Stimulated activated CD8-positive, alpha-beta memory T cell treated with anti-CD3 and anti-CD28 coated beads, Interleukin-4, amount 100 ng/mL, for 1 hour (primary cell): ENCODE results near the gene SPAG8.

Source experiments
- DNase-seq, 2 donors: peaks; one replicate each; pipeline ENCODE4 v3.0.0-alpha.2; 2020; ENCODE audit warnings: low read depth in 2 of 2, low spot score in 1 of 2

SPAG8 gene, protein sequence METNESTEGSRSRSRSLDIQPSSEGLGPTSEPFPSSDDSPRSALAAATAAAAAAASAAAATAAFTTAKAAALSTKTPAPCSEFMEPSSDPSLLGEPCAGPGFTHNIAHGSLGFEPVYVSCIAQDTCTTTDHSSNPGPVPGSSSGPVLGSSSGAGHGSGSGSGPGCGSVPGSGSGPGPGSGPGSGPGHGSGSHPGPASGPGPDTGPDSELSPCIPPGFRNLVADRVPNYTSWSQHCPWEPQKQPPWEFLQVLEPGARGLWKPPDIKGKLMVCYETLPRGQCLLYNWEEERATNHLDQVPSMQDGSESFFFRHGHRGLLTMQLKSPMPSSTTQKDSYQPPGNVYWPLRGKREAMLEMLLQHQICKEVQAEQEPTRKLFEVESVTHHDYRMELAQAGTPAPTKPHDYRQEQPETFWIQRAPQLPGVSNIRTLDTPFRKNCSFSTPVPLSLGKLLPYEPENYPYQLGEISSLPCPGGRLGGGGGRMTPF

GRCh38 chr9:35812025-35812602, at the start of gene SPAG8:
Gene SPAG8 (minus strand): TSS chr9:35812262. CDS start chr9:35812147, 115 bp downstream.
- peak; percentile 83 to 92 for DNase-seq

DNA sequence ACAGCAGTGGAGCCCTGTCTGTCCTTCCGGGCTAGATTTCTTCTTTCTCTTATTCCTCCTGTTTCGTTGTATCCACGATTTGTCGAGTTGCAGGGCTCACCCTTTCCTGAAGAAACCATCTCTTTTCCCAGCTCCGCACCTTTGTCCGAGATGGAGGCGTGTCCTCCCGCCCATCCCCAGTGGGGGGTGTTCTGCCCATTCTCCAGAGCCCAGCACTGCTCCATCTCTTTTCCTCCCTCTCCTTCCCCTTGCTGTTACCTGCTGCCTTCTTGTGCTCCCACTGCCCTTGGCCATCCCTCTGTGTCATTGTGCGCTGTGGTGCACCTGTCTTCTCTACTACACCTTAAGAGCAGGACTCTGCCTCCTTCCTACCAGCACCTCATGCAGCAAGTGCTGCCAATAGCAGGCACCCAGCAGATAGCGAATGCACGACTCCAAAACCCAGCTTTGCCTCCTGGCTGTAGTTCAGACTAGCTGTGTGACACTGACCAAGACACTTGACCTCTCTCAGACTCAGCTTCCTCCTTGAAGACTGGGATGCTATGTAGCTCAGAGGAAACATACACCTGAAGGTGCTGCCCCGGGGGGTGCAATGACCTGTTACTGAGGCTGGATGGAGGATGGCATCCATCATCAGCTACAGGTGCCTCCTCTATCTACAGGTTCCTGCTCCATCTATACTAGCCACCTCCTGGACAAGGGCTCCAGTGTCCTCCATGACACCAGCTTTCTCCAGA, 49.3 kb upstream of the SPAG8 start:
- DNase-seq = no peak

GRCh38 chr9:35859990-35860339, 47.9 kb upstream of the SPAG8 start:
- DNase-seq = no peak

DNA sequence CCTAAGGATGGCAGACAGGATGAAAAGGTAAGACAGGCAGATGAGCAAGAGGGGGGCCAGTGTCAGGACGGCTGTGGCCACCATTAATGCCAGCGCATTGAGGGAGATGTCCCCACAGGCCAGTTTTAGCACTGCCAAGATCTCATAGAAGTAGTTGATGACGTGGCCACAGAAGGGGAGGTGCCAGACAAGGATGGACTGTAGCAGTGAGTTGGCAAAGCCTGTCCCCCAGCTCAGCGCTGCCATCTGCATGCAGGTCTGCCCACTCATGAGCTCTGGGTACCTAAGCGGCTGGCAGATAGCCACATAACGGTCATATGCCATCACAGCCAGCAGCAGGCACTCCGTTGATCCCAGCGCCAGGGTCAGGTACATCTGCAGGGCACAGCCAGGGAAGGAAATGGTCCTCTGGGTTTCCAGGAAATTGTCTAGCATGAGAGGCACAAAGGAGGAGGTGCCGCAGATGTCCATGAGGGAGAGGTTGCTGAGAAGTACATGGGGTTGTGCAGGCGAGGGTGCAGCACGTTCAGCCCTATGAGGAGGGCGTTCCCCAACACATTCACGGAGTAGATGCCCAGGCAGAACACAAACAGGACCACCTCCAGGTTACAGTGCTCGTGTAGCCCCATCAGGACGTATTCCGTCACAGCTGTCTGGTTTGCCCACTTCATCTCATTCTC, 47.4 kb upstream of the SPAG8 start:
- no peak for DNase-seq

GRCh38 chr9:35858458-35858857, 46.4 kb upstream of the SPAG8 start:
- no peak for DNase-seq

- no peak for DNase-seq
These were observed 44.8 kb upstream of the SPAG8 start for GRCh38 chr9:35856882-35857281.

GRCh38 chr9:35856206-35856605, 44.1 kb upstream of the SPAG8 start:
- no peak for DNase-seq

- DNase-seq = no peak
These were observed 42.2 kb upstream of the SPAG8 start for GRCh38 chr9:35854091-35854762.

DNA sequence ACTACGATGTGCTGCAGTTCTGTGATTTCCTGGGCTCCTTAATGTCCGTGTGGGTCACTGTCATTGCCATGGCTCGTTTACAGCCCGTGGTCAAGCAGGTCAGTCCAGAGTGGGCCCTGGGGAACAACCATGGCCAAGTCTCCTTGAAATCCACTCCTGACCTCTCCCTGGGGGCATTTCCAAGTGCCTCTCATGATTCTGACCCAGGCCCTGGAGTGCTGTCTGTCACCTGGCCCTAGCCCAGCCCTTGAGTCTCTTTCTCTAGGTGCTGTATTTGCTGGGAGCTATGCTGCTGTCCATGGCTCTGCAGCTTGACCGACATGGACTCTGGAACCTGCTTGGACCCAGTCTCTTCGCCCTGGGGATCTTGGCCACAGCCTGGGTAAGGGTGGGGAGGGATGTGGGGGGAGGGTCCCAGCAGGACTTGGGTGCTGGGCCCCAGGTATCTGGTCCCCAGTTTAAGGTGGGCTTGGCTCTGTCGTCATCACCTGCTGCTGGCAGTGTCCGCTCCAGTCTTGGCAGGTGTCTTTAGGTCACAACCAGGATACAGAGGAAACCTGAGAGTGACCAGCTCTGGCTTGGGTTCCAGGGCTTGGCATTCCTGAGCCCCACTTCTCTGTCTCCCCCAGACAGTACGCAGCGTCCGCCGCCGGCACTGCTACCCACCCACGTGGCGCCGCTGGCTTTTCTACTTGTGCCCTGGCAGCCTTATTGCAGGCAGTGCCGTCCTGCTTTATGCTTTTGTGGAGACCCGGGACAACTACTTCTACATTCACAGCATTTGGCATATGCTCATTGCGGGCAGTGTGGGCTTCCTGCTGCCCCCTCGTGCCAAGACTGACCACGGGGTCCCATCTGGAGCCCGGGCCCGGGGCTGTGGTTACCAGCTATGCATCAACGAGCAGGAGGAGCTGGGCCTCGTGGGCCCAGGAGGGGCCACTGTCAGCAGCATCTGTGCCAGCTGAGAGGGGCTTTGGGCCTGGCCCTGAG, 41.1 kb upstream of the SPAG8 start:
- no peak for DNase-seq

- DNase-seq = no peak
These were observed 40.3 kb upstream of the SPAG8 start for GRCh38 chr9:35852267-35852815.

GRCh38 chr9:35847792-35848572, 35.9 kb upstream of the SPAG8 start:
- DNase-seq = no peak

GRCh38 chr9:35845824-35846771, 34.0 kb upstream of the SPAG8 start:
- no peak for DNase-seq

DNA sequence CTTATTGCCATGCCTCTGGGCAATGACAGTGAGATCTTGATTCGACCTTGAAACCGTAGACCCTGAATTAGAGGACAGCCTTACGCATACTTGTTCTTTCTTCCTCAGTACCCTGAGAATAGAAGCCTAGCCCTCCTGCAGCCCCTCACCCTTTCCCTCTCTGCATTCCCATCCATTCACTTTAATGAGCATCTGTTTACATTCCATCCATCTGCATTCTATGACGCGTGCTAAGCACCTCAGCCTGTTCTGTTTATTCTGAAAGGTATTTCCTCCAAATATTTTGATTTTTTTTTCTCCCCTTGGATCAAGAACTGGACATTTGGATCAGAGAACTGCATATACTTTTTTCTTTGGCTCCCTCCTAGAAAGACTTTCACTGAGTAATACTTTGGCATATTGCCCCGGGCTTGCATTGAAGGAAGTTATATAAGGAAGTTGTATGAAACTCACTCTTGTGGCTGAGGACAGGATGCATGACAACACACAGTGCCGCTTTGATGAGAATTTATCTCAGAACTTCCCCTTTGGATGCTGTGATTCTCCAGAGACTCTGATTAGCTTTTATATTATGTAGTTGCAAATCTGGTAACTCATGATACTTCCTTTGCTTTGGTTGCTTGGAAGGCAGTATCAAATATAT, 32.7 kb upstream of the SPAG8 start:
- no peak for DNase-seq

DNA sequence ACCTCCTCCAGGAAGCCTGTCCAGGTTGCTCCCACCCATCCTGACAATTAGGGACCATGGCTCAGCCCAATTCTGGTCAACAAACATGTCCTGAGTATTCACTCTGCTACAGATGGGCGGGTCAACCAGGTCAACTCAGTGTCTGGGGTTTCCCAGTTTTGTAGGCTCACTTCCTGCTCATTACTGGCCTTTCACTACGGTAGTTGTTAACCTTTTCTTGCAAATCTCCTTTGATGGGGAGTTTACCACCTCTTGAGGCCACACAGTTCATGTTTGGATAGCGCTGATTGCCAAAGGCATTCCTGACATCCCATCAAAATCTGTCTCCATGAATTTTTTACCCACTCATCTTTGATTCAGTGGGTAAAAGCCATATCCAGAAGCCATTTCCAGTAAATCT, 30.7 kb upstream of the SPAG8 start:
- no peak for DNase-seq

DNA sequence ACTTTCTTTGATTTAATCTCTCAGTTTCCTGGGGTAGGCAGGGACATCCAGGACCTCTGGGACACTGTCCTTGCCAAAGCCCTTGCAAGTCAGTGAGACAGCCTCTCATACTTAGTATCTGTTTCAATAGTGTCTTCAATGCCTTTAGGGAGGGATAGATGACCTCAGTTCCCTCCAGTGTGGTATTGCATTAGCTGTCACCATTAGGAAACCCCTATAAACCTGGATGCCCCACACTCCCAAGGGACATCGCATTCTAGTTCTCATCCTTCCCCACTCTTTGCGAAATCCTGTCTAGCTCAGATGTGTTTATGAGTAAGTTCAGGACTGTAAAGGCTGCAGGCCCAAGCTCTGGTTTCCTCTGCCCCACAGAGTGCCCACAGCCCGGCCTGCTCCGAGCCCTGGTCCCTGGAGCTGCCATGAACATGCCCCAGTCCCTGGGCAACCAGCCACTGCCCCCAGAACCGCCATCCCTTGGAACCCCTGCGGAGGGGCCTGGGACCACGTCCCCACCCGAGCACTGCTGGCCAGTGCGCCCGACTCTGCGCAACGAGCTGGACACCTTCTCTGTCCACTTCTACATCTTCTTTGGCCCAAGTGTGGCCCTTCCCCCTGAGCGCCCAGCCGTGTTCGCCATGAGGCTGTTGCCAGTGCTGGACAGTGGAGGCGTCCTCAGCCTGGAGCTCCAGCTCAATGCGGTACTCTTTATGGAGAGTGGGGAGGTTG, 30.1 kb upstream of the SPAG8 start:
- DNase-seq = no peak

GRCh38 chr9:35841645-35841900, 29.5 kb upstream of the SPAG8 start:
- no peak for DNase-seq
